ENCODE measurements around the gene PPARA. TPM values are rescaled to one million over a fixed set of nuclear protein-coding genes. Genes with fewer than 3 reads are reported as not detected.

PPARA gene
- total RNA-seq, 1 donor from 2014 or later: 8.4 TPM

DNA sequence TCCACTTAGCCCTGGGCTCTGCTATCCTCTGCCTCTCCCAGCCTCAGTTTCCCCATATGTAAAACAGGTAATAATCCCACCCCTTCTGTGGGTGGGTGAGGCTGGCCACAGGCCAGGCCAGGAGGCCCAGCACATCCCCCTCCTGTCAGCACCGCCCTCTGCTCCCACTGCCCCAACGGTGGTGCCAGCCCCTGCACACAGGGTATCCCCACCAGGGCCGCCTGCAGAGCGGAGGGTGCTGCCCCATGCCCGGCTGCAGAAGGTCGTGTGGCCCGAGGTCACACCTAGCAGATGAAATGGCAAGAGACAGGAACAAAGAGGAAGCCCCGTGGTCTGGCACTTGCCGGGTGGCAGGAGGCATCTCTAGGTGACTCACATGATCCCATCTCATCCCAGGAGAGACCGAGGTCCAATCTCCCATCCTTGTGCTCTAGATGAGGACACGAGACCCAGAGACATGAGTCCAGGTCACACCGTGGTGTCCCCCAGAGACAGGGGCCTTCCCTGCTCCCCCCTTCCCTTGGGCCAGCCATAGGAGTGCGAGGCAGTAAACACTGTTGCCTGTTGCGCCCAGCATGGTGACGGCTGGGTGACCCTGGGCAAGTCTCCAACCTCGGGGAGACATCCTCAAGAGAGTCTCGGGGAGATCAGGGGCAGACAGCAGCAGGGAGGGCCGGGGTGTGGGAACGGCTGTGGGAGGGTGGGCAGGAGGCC is 27.2 kb upstream of the PPARA start:
- Mint-ChIP-seq H3K27ac (ENCODE audit: unreplicated experiment) (no peak overlapping the region), H3K27me3 (ENCODE audit: low read depth, unreplicated experiment) (peaks cover 20% of the 10 kb centered on the region), H3K9me3 (ENCODE audit: unreplicated experiment) (no peaks in the 10 kb centered on the region), H3K36me3 (ENCODE audit: low read depth, unreplicated experiment) (no peaks in the 10 kb centered on the region), H3K4me3 (ENCODE audit: unreplicated experiment) (no peak overlapping the region), H3K4me1 (ENCODE audit: low read depth, unreplicated experiment) (peaks cover 4% of the 10 kb centered on the region)
- Histone ChIP-seq H3K36me3 (ENCODE audit: insufficient read depth, low read length) (no peaks in the 10 kb centered on the region), H3K27me3 (ENCODE audit: insufficient read depth, low read length) (no peaks in the 10 kb centered on the region), H3K27ac (ENCODE audit: low read depth, low read length) (no peak overlapping the region), H3K9ac (ENCODE audit: low read length) (peak overlapping the region; percentile 8), H3K9me3 (ENCODE audit: insufficient read depth, low read depth, low read length) (no peaks in the 10 kb centered on the region), H4K20me1 (ENCODE audit: insufficient read depth, low read length) (peaks cover 4% of the 10 kb centered on the region), H2AFZ (ENCODE audit: low read depth, low read length) (no peak overlapping the region), H3K4me3 (ENCODE audit: insufficient read depth, low read depth, low read length) (no peak overlapping the region), H3K79me2 (ENCODE audit: insufficient read depth, low read length) (no peaks in the 10 kb centered on the region), H3K4me1 (ENCODE audit: insufficient read depth, low read length) (peaks cover 12% of the 10 kb centered on the region), H3K4me2 (ENCODE audit: low read length) (peak overlapping the region; percentile 46)
- no peak for TF ChIP-seq EZH2 (IDR thresholded peaks at IDR 0.05; ENCODE audit: insufficient read depth, low read length)
- TF ChIP-seq, protein P1, sequence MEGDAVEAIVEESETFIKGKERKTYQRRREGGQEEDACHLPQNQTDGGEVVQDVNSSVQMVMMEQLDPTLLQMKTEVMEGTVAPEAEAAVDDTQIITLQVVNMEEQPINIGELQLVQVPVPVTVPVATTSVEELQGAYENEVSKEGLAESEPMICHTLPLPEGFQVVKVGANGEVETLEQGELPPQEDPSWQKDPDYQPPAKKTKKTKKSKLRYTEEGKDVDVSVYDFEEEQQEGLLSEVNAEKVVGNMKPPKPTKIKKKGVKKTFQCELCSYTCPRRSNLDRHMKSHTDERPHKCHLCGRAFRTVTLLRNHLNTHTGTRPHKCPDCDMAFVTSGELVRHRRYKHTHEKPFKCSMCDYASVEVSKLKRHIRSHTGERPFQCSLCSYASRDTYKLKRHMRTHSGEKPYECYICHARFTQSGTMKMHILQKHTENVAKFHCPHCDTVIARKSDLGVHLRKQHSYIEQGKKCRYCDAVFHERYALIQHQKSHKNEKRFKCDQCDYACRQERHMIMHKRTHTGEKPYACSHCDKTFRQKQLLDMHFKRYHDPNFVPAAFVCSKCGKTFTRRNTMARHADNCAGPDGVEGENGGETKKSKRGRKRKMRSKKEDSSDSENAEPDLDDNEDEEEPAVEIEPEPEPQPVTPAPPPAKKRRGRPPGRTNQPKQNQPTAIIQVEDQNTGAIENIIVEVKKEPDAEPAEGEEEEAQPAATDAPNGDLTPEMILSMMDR (IDR thresholded peaks at IDR 0.05; ENCODE audit: insufficient read depth, low read depth, low read length): no peak
- DNase-seq (ENCODE audit: low read depth) (no peak), FAIRE-seq (no peak)

DNA sequence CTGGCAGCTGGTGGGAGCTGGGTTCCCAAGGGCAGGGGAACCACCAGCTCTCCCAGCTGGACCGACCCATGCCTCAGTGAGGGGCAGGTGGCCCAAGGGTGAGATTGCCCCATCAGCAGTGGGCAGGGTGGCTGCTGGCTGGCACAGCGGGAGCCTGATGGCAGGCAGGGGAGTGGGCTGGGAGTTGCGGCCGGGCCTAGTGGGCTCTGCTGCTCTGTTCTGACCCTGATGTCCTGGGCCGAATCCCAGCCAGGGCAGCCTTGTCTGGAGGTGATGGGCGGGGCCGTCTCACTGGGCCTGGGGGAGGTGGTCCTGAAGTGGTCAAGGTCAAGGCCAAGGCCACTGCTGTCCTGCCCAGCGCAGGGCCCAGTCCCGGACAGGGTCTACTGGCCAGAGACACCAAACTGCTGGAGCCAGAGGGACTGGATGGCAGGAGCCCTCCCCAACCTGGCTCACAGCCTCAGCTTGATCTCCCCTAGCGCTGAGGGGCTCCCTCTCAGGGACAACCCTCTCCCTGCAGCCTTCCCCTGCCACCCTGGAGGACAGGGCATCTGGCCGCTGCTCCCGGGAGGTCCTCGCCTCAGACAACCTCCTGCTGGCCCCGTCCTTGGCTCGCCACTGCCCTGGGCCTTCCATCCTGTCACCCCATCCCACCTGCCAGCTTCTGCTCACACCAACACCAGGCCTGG is 26.5 kb upstream of the PPARA start:
- H3K4me1 ChIP-seq (ENCODE audit: insufficient read depth, low read length): peaks cover 12% of the 10 kb centered on the region
- H3K4me1 Mint-ChIP-seq (ENCODE audit: low read depth, unreplicated experiment): peaks cover 4% of the 10 kb centered on the region
- H3K9ac ChIP-seq (ENCODE audit: low read length): no peak overlapping the region
- H3K27me3 ChIP-seq (ENCODE audit: insufficient read depth, low read length): no peaks in the 10 kb centered on the region
- no peak overlapping the region for H2AFZ ChIP-seq (ENCODE audit: low read depth, low read length)
- FAIRE-seq (no peak), DNase-seq (ENCODE audit: low read depth) (no peak)
- no peak overlapping the region for H3K4me3 Mint-ChIP-seq (ENCODE audit: unreplicated experiment)
- H3K4me3 ChIP-seq (ENCODE audit: insufficient read depth, low read depth, low read length): no peak overlapping the region
- no peak overlapping the region for H3K27ac Mint-ChIP-seq (ENCODE audit: unreplicated experiment)
- H4K20me1 ChIP-seq (ENCODE audit: insufficient read depth, low read length): no peaks in the 10 kb centered on the region
- H3K9me3 Mint-ChIP-seq (ENCODE audit: unreplicated experiment): no peaks in the 10 kb centered on the region
- H3K79me2 ChIP-seq (ENCODE audit: insufficient read depth, low read length): no peaks in the 10 kb centered on the region
- TF ChIP-seq EZH2 (IDR thresholded peaks at IDR 0.05; ENCODE audit: insufficient read depth, low read length): no peak
- TF ChIP-seq, protein P1 (IDR thresholded peaks at IDR 0.05; ENCODE audit: insufficient read depth, low read depth, low read length): no peak
- H3K9me3 ChIP-seq (ENCODE audit: insufficient read depth, low read depth, low read length): no peaks in the 10 kb centered on the region
- H3K27ac ChIP-seq (ENCODE audit: low read depth, low read length): no peak overlapping the region
- H3K36me3 ChIP-seq (ENCODE audit: insufficient read depth, low read length): no peaks in the 10 kb centered on the region
- peaks cover 14% of the 10 kb centered on the region for H3K27me3 Mint-ChIP-seq (ENCODE audit: low read depth, unreplicated experiment)
- H3K36me3 Mint-ChIP-seq (ENCODE audit: low read depth, unreplicated experiment): no peaks in the 10 kb centered on the region
- H3K4me2 ChIP-seq (ENCODE audit: low read length): no peak overlapping the region

All from astrocyte (in vitro differentiated cells and primary cell).